ENCODE measurements around the gene KCND1.
A peak's percentile ranks its signal among the peaks of the same experiment; 100 is the strongest.

KCND1 gene

DNA sequence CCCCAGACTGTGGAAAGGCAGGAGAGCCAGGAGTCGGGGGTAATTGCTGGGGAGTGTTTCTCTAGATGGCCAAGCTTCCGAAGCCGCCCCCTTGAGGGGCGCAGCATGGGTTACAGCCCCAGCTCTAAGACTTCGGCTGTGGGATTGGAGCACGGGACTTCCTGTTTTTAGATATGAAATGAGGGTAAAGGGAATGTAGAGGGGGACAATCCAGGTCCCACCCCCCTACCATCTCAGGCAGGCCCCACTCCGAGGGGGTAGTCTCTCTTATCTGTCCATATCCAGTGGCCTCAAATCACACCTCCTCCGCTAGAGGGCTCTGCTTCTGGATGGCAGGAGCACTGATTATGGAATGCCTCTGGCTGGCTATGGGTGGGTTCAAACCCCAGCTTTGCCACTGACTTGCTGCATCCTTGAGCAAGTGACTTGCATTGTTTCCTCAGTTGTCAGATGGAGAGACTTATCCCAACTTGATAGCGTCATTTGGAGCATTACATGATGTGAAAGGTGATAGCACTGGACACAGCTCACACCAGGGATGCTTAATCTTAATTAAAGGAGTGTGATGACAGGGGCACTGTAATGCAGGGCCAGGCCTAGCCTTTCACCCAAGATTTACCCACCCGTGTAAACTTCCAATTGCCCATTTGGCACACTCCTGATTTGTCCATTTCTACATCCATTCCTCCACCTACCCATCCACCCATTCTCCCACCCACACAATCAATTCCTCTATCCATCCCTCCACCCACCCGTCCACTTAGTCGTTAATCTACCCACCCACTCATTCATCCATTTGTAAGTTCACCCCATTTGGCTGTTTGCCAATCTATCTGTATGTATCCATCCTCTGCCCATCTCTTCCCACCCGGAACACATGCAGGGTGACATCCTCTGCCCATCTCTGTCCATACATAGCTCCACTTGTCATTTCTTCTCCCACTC is 848 bp upstream of the KCND1 start:
- Histone ChIP-seq H3K4me3 (replicated peaks; ENCODE audit: low read depth, low read length) (no peak overlapping the region), H3K36me3 (ENCODE audit: control insufficient read depth, insufficient read depth, low read length) (peaks cover 4% of the 10 kb centered on the region), H3K27me3 (replicated peaks; ENCODE audit: control insufficient read depth, insufficient read depth, low read length) (no peaks in the 10 kb centered on the region)
- TF ChIP-seq, protein P1, sequence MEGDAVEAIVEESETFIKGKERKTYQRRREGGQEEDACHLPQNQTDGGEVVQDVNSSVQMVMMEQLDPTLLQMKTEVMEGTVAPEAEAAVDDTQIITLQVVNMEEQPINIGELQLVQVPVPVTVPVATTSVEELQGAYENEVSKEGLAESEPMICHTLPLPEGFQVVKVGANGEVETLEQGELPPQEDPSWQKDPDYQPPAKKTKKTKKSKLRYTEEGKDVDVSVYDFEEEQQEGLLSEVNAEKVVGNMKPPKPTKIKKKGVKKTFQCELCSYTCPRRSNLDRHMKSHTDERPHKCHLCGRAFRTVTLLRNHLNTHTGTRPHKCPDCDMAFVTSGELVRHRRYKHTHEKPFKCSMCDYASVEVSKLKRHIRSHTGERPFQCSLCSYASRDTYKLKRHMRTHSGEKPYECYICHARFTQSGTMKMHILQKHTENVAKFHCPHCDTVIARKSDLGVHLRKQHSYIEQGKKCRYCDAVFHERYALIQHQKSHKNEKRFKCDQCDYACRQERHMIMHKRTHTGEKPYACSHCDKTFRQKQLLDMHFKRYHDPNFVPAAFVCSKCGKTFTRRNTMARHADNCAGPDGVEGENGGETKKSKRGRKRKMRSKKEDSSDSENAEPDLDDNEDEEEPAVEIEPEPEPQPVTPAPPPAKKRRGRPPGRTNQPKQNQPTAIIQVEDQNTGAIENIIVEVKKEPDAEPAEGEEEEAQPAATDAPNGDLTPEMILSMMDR (IDR thresholded peaks at IDR 0.05; ENCODE audit: insufficient read depth, low read length, poor library complexity, severe bottlenecking): peak; percentile 56
- DNase-seq (ENCODE audit: extremely low read depth, insufficient read length): no peak

DNA sequence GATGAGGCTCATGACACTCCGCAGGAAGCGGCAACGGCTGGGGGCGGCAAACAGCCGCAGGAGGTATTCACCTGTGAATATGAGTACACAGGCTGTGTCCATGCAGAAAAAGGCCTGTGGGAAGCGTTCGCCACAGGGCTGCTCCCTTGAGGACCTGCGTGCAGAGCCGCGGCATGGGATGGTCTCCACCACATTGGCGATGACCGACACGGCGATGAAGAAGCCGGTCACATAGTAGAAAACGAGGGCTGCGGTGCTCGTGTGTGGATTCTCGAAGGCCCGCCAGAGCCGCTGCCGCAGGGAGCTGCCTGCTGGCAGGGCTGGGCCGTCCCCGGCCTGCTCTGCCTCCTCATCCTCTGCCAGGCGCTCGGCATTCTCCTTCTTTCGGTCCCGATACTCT is 2.2 kb downstream of the KCND1 start:
- Histone ChIP-seq H3K36me3 (ENCODE audit: control insufficient read depth, insufficient read depth, low read length) (no peaks in the 10 kb centered on the region), H3K27me3 (replicated peaks; ENCODE audit: control insufficient read depth, insufficient read depth, low read length) (no peaks in the 10 kb centered on the region), H3K4me3 (replicated peaks; ENCODE audit: low read depth, low read length) (no peak overlapping the region)
- TF ChIP-seq, protein P1 (IDR thresholded peaks at IDR 0.05; ENCODE audit: insufficient read depth, low read length, poor library complexity, severe bottlenecking): no peak
- DNase-seq (ENCODE audit: extremely low read depth, insufficient read length): no peak

- no peak overlapping the region for H3K4me3 ChIP-seq (replicated peaks; ENCODE audit: low read depth, low read length)
- TF ChIP-seq, protein P1 (IDR thresholded peaks at IDR 0.05; ENCODE audit: insufficient read depth, low read length, poor library complexity, severe bottlenecking): no peak
- no peaks in the 10 kb centered on the region for H3K27me3 ChIP-seq (replicated peaks; ENCODE audit: control insufficient read depth, insufficient read depth, low read length)
- no peaks in the 10 kb centered on the region for H3K36me3 ChIP-seq (ENCODE audit: control insufficient read depth, insufficient read depth, low read length)
- DNase-seq (ENCODE audit: extremely low read depth, insufficient read length): no peak
Measured at GRCh38 chrX:48968377-48968776, 3.3 kb downstream of the KCND1 start.

DNA sequence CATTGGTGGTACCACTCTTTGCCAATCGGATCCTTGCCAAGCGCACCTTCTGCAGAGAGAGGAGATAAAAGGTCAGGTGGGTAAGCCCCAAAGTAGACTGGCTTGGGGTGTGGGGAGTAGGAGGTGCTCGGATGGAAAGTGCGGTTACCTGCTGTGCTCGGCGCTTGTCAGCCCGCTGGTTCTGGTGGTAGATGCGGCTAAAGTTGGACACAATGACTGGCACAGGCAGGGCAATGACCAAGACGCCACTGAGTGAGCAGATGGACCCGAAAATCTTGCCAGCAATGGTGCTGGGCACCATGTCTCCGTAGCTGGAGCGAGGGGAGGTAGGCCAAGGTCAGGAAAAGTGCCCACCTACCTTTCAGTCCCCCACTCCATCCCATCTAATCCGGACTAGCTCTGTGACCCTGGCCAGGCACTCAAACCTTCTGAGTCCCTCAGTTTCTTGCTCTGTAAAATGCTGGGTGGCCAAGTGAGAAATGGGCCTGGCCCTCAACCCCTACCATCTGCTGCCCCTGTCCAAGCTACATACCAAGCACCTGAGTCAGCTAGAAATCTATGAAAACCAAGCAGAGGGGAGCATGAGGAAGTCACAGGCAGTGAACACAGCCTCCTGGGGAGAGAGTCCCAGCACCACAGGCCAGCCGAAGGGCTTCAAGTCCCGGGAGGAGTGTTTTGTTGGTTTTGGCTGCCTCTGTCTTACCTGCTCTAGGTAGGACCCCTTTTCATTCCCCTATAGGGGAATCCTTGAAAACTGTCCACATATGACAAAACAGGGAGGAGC is 4.7 kb downstream of the KCND1 start:
- TF ChIP-seq, protein P1 (IDR thresholded peaks at IDR 0.05; ENCODE audit: insufficient read depth, low read length, poor library complexity, severe bottlenecking): no peak

GRCh38 chrX:48965959-48966358 is 5.7 kb downstream of the KCND1 start:
- Histone ChIP-seq H3K27me3 (replicated peaks; ENCODE audit: control insufficient read depth, insufficient read depth, low read length) (no peaks in the 10 kb centered on the region), H3K36me3 (ENCODE audit: control insufficient read depth, insufficient read depth, low read length) (no peaks in the 10 kb centered on the region; the same call in 1 of the 2 replicates), H3K4me3 (replicated peaks; ENCODE audit: low read depth, low read length) (no peak overlapping the region)
- DNase-seq (ENCODE audit: extremely low read depth, insufficient read length): no peak
- TF ChIP-seq, protein P1 (IDR thresholded peaks at IDR 0.05; ENCODE audit: insufficient read depth, low read length, poor library complexity, severe bottlenecking): no peak

More for the DNA sequence above, 4.7 kb downstream of the KCND1 start:
- Histone ChIP-seq H3K36me3 (ENCODE audit: control insufficient read depth, insufficient read depth, low read length) (no peaks in the 10 kb centered on the region), H3K4me3 (replicated peaks; ENCODE audit: low read depth, low read length) (no peak overlapping the region), H3K27me3 (replicated peaks; ENCODE audit: control insufficient read depth, insufficient read depth, low read length) (no peaks in the 10 kb centered on the region)
- DNase-seq (ENCODE audit: extremely low read depth, insufficient read length): no peak
